HCT116 (cell line): ENCODE results near the gene TMEM9. TPM values are rescaled to one million over a fixed set of nuclear protein-coding genes. Genes with fewer than 3 reads are reported as not detected.

Source experiments
- ATAC-seq: fragments of 200-7000 bp; cut with Tn5 transposase; 2 replicates; pipeline ENCODE4 v1.9.1; 2020; ENCODE audit warnings: mild to moderate bottlenecking, moderate library complexity
- Bru-seq: library from RNA; stranded (reverse); fragments of 400-500 nt; gene quantifications from one replicate; lab custom pipeline; 2021; lab: Mats Ljungman, UMichigan
- BruChase-seq, 2 experiments: library from RNA; stranded (reverse); fragments of 400-500 nt; gene quantifications; one replicate each; lab custom pipeline; 2021; lab: Mats Ljungman, UMichigan
- BruUV-seq: library from RNA; stranded (reverse); fragments of 400-500 nt; replicated peaks from 2 replicates; lab custom pipeline; 2021; lab: Mats Ljungman, UMichigan
- CTCF ChIA-PET: fragments of 300-600 bp; sonication (Branson Sonifier 250); formaldehyde crosslinking; loops from one replicate; lab custom pipeline; 2021; ENCODE audit warnings: antibody characterized with exemption; lab: Charles Lee
- POLR2A ChIA-PET: fragments of 300-600, 350-600 bp; sonication (Branson Sonifier 250); formaldehyde crosslinking; loops from one replicate; lab custom pipeline; 2021; ENCODE audit warnings: antibody characterized with exemption; lab: Charles Lee
- RAD21 ChIA-PET, 2 experiments: fragments of 300-600 bp; sonication (Branson Sonifier 250); formaldehyde crosslinking; loops; one replicate each; lab custom pipeline; 2023; ENCODE audit warnings: low total read pairs in 2 of 2; ENCODE audit not compliant: uncharacterized antibody in 2 of 2, unreplicated experiment in 2 of 2, low non-redundant PET in 1 of 2; lab: Charles Lee
- DNase-seq: peaks from one replicate; pipeline ENCODE4 v3.0.0-alpha.2; 2010; ENCODE audit warnings: low read depth, low spot score
- H2AFZ ChIP-seq: fragments of 200-600 bp; shearing (Covaris generic), sonication (generic); 2 replicates; pipeline ENCODE4 v1.6.1; 2017; ENCODE audit warnings: low read depth, mixed run types, mixed read lengths, antibody characterized with exemption, low read length; ENCODE audit not compliant: poor library complexity, severe bottlenecking
- H3K27ac ChIP-seq: 2 replicates; pipeline ENCODE4 v1.5.1; 2012; ENCODE audit warnings: low read depth, low read length
- H3K27me3 ChIP-seq: fragments of 200-600 bp; sonication (generic); 2 replicates; pipeline ENCODE4 v1.6.1; 2016; ENCODE audit warnings: mixed run types, low read length, mixed read lengths; ENCODE audit not compliant: insufficient read depth
- H3K36me3 ChIP-seq, 2 experiments: fragments of 200-500 bp in 1 of 2; fragments of 200-600 bp in 1 of 2; sonication (Bioruptor generic) in 1 of 2; sonication (generic) in 1 of 2; 2 replicates each; pipeline versions ENCODE4 v1.5.1 to v1.6.1; 2014 to 2016; ENCODE audit warnings: low read length in 2 of 2, inconsistent platforms in 1 of 2, mixed read lengths in 1 of 2, mixed run types in 1 of 2; ENCODE audit not compliant: insufficient read depth in 2 of 2, control insufficient read depth in 1 of 2
- H3K4me1 ChIP-seq, 2 experiments: fragments of 200-600 bp in 1 of 2; sonication (generic) in 1 of 2; 2 replicates each; pipeline versions ENCODE4 v1.5.1 to v1.6.1; 2012 to 2017; ENCODE audit warnings: low read length in 2 of 2, inconsistent platforms in 1 of 2, mild to moderate bottlenecking in 1 of 2, mixed read lengths in 1 of 2, mixed run types in 1 of 2, moderate library complexity in 1 of 2; ENCODE audit not compliant: insufficient read depth in 2 of 2, control insufficient read depth in 1 of 2
- H3K4me2 ChIP-seq: fragments of 200-600 bp; sonication (generic); 2 replicates; pipeline ENCODE4 v1.6.1; 2017; ENCODE audit warnings: mixed run types, low read length, mixed read lengths
- H3K4me3 ChIP-seq, 2 experiments: fragments of 200-600 bp in 1 of 2; sonication (generic) in 1 of 2; replicated peaks in 1 of 2; 2 replicates each; pipeline ENCODE4 v1.5.1; 2011 to 2016; ENCODE audit warnings: low read length in 2 of 2, control low read depth in 1 of 2, low read depth in 1 of 2, mild to moderate bottlenecking in 1 of 2, mixed read lengths in 1 of 2, mixed run types in 1 of 2
- H3K79me2 ChIP-seq: fragments of 200-600 bp; sonication (generic); 2 replicates; pipeline ENCODE4 v1.6.1; 2017; ENCODE audit warnings: mild to moderate bottlenecking, mixed run types, low read length, moderate library complexity, mixed read lengths; ENCODE audit not compliant: insufficient read depth
- H3K9ac ChIP-seq: fragments of 200-600 bp; sonication (generic); 2 replicates; pipeline ENCODE4 v1.6.1; 2016; ENCODE audit warnings: low read length, mixed read lengths
- H3K9me2 ChIP-seq: fragments of 200-600 bp; sonication (generic), shearing (Covaris generic); 2 replicates; pipeline ENCODE4 v1.6.1; 2017; ENCODE audit warnings: mixed run types, mild to moderate bottlenecking, moderate library complexity; ENCODE audit not compliant: insufficient read depth
- H3K9me3 ChIP-seq, 2 experiments: fragments of 200-500 bp in 1 of 2; fragments of 200-600 bp in 1 of 2; sonication (Bioruptor generic) in 1 of 2; sonication (generic) in 1 of 2; 2 replicates each; pipeline ENCODE4 v1.6.1; 2014 to 2017; ENCODE audit warnings: low read length in 2 of 2, mixed read lengths in 2 of 2, inconsistent platforms in 1 of 2, low read depth in 1 of 2, mild to moderate bottlenecking in 1 of 2, mixed run types in 1 of 2, moderate library complexity in 1 of 2; ENCODE audit not compliant: control insufficient read depth in 1 of 2, insufficient read depth in 1 of 2
- H4K20me1 ChIP-seq: fragments of 200-600 bp; sonication (generic), shearing (Covaris generic); 2 replicates; pipeline ENCODE4 v1.6.1; 2017; ENCODE audit warnings: mixed run types, mild to moderate bottlenecking, moderate library complexity; ENCODE audit not compliant: insufficient read depth
- CEBPB ChIP-seq: IDR thresholded peaks from 2 replicates; pipeline ENCODE4 v1.6.1; 2012; ENCODE audit warnings: low read depth
- ELF1 ChIP-seq: IDR thresholded peaks from 2 replicates; pipeline ENCODE4 v1.6.1; 2012; ENCODE audit warnings: low read depth, borderline replicate concordance
- SP1 ChIP-seq: IDR thresholded peaks from 2 replicates; pipeline ENCODE4 v1.6.1; 2012; ENCODE audit warnings: low read depth
- SRF ChIP-seq: IDR thresholded peaks from 2 replicates; pipeline ENCODE4 v1.6.1; 2012; ENCODE audit warnings: low read depth
- YY1 ChIP-seq: IDR thresholded peaks from 2 replicates; pipeline ENCODE4 v1.6.1; 2011; ENCODE audit warnings: low read length, low read depth, moderate library complexity, mild to moderate bottlenecking; ENCODE audit not compliant: insufficient replicate concordance; ENCODE audit errors: extremely low read depth
- ZFX ChIP-seq: fragments of 450-650 bp; IDR thresholded peaks from 2 replicates; pipeline ENCODE4 v1.6.1; 2017
- intact Hi-C: fragments of 100-400 bp; cut with micrococcal nuclease; formaldehyde crosslinking; loops from 2 replicates; pipeline ENCODE4 v1.10.0; 2022
- long read RNA-seq: library from polyadenylated mRNA; unstranded; transcript quantifications from one replicate; pipeline ENCODE4 v2.0.0, GENCODE V29; 2021; ENCODE audit not compliant: unreplicated experiment
- polyA plus RNA-seq: library from polyadenylated mRNA; unstranded; fragments of >200 nt; gene quantifications from 2 replicates; pipeline ENCODE4 v1.2.1, GENCODE V29; 2012; ENCODE audit warnings: missing spikeins
- total RNA-seq: library from RNA; stranded (reverse); gene quantifications from one replicate; pipeline ENCODE4 v1.2.1, GENCODE V29; 2021; ENCODE audit not compliant: unreplicated experiment

TMEM9 gene
- 66.3 TPM for total RNA-seq
- polyA plus RNA-seq = 84.1 and 95.3 TPM in 2 replicates
- Bru-seq, nascent RNA = percentile 71 among the genes with signal in this experiment
- percentile 69 among the genes with signal in this experiment for BruChase-seq, experiment 1, labeled RNA remaining after a 6-hour chase
- BruChase-seq, experiment 2, labeled RNA remaining after a 2-hour chase = percentile 66 among the genes with signal in this experiment
- long read RNA-seq, transcript TMEM9-209 (6 exons, 938 nt) = minor isoform, 8 of 148 reads
- long read RNA-seq, transcript TMEM9-201 (5 exons, 1,959 nt) = minor isoform, 9 of 148 reads
- long read RNA-seq, transcript TMEM9-204 (6 exons, 1,529 nt) = major isoform, 99 of 148 reads
- long read RNA-seq, partial matches to known transcripts = 1 of 148 reads
- long read RNA-seq, other reads (novel, unspliced or antisense) = 24 of 148 reads

GRCh38 chr1:201154389-201155165, at the start of gene TMEM9:
Gene TMEM9 (minus strand): TSS chr1:201154474. CDS start chr1:201153923, 551 bp downstream.
- Histone ChIP-seq H3K79me2 (peaks cover 17% of the 10 kb centered on the region; the same call in 1 of the 2 replicates), H3K27me3 (no peaks in the 10 kb centered on the region), H3K9ac (peak within 1 kb of the TSS; percentile 74), H3K9me2 (no peaks in the 10 kb centered on the region), H4K20me1 (no peaks in the 10 kb centered on the region), H3K9me3 (no peaks in the 10 kb centered on the region), H3K4me2 (peak within 1 kb of the TSS; percentile 97), H2AFZ (peak within 1 kb of the TSS; percentile 83), H3K4me1 (peaks cover 3 to 15% of the 10 kb centered on the region in 2 experiments; a peak in 3 of 4 replicates), H3K36me3 (peaks cover 13 to 15% of the 10 kb centered on the region in 2 experiments), H3K4me3 (peak within 1 kb of the TSS; percentile 85 to 92), H3K27ac (peak within 1 kb of the TSS; percentile 32; the same call in 1 of the 2 replicates)
- intact Hi-C loops = no loop called here
- DNase-seq (peak; percentile 87), ATAC-seq (peak; percentile 93)
- RAD21 ChIA-PET = interaction anchor here in 1 of 2 experiments (0.6 to 0.8 kb wide), 2 partner anchors 28 to 89 kb away, joined by 3 to 4 read pairs; no protein-coding TSS in a partner anchor
- CTCF ChIA-PET = interaction anchor here (0.9 to 1.7 kb wide), 5 partner anchors 15 to 183 kb away, joined by 3 to 8 read pairs (median 5); partner anchors contain the start of gene ASCL5
- TF ChIP-seq ZFX (no peak), SP1 (peak; percentile 89), CEBPB (peak; percentile 99), SRF (no peak), YY1 (peak; percentile 28)
- POLR2A ChIA-PET = interaction anchor here (0.6 to 1.6 kb wide), 3 partner anchors 9 to 36 kb away, joined by 3 to 6 read pairs (median 4); no protein-coding TSS in a partner anchor
- no TSS peak for BruUV-seq

GRCh38 chr1:201198598-201198997, 44.3 kb upstream of the TMEM9 start:
- DNase-seq = no peak
- ChIA-PET RAD21 (no interaction called here), POLR2A (no interaction called here), CTCF (no interaction called here)
- no peaks in the 10 kb centered on the region for H4K20me1 ChIP-seq
- no peak overlapping the region for H3K4me3 ChIP-seq
- H3K9me2 ChIP-seq = no peaks in the 10 kb centered on the region
- H3K4me2 ChIP-seq = no peak overlapping the region
- BruUV-seq = no TSS peak
- no peak overlapping the region for H3K27ac ChIP-seq
- H3K27me3 ChIP-seq = no peaks in the 10 kb centered on the region
- H3K4me1 ChIP-seq = no peaks in the 10 kb centered on the region
- TF ChIP-seq SP1 (no peak), ELF1 (no peak)
- no peaks in the 10 kb centered on the region for H3K79me2 ChIP-seq
- no peak overlapping the region for H2AFZ ChIP-seq
- no peaks in the 10 kb centered on the region for H3K9me3 ChIP-seq
- H3K9ac ChIP-seq = no peak overlapping the region
- ATAC-seq = no peak
- no peaks in the 10 kb centered on the region for H3K36me3 ChIP-seq
- intact Hi-C loops = no loop called here
